T-cell (primary cell): Measurements from ENCODE around the gene KRT35. TPM values are rescaled to one million over a fixed set of nuclear protein-coding genes. Genes with fewer than 3 reads are reported as not detected.

ENCODE experiments used
- ATAC-seq, 4 experiments: fragments of 200-7000 bp in 3 of 4; fragments of 150-1000 bp in 1 of 4; cut with Tn5 transposase; replicated peaks in 1 of 4; 1 replicate in 3 of 4; 2 replicates in 1 of 4; pipeline ENCODE4 v1.10.0; 2021; ENCODE audit warnings: moderate library complexity in 3 of 4, mild to moderate bottlenecking in 2 of 4, moderate number of reproducible peaks in 1 of 4
- CTCF ChIA-PET, 2 donors: fragments of 300-600 bp; sonication (Branson Sonifier 250); formaldehyde crosslinking; loops; one replicate each; lab custom pipeline; 2022; ENCODE audit warnings: antibody characterized with exemption in 2 of 2; lab: Charles Lee
- POLR2A ChIA-PET, 2 donors: fragments of 300-600 bp; sonication (Branson Sonifier 250); formaldehyde crosslinking; loops; one replicate each; lab custom pipeline; 2022; ENCODE audit warnings: antibody characterized with exemption in 2 of 2; lab: Charles Lee
- DNase-seq, 35 experiments: peaks; one replicate each; pipeline versions ENCODE4 v3.0.0 to v3.0.0-alpha.2; 2013 to 2023
- H3K27ac ChIP-seq: one replicate; pipeline ENCODE4 v1.5.1; 2013; ENCODE audit warnings: low read length
- H3K27me3 ChIP-seq, 2 experiments: replicated peaks in 1 of 2; 1 replicate in 1 of 2; 2 replicates in 1 of 2; pipeline versions ENCODE4 v1.6.1 to v1.7.0; 2013; ENCODE audit warnings: low read length in 1 of 2, mixed read lengths in 1 of 2; ENCODE audit not compliant: control insufficient read depth in 2 of 2, insufficient read depth in 2 of 2; ENCODE audit errors: extremely low read depth in 1 of 2
- H3K36me3 ChIP-seq, 2 donors: 1 replicate in 1 of 2; 2 replicates in 1 of 2; pipeline versions ENCODE4 v1.6.1 to v1.7.0; 2013; ENCODE audit warnings: low read length in 1 of 2; ENCODE audit not compliant: control insufficient read depth in 2 of 2, insufficient read depth in 1 of 2; ENCODE audit errors: extremely low read depth in 1 of 2
- H3K4me1 ChIP-seq, 2 experiments: 1 replicate in 1 of 2; 2 replicates in 1 of 2; pipeline versions ENCODE4 v1.6.1 to v1.7.0; 2013; ENCODE audit warnings: low read length in 2 of 2, mixed read lengths in 1 of 2; ENCODE audit not compliant: insufficient read depth in 2 of 2, control insufficient read depth in 1 of 2; ENCODE audit errors: extremely low read depth in 1 of 2
- H3K4me3 ChIP-seq, 2 donors: 1 replicate in 1 of 2; 2 replicates in 1 of 2; pipeline versions ENCODE4 v1.5.1 to v1.7.0; 2013; ENCODE audit warnings: mild to moderate bottlenecking in 2 of 2, low read length in 1 of 2, moderate library complexity in 1 of 2; ENCODE audit not compliant: control insufficient read depth in 1 of 2; ENCODE audit errors: extremely low read depth in 1 of 2
- H3K9me3 ChIP-seq: 2 replicates; pipeline ENCODE4 v1.7.0; 2013
- H3K27ac Mint-ChIP-seq, 2 donors: one replicate each; pipeline ENCODE4 v1.8.0; 2020 to 2021; ENCODE audit warnings: mild to moderate bottlenecking in 2 of 2, mixed read lengths in 2 of 2
- H3K27me3 Mint-ChIP-seq, 2 donors: one replicate each; pipeline ENCODE4 v1.8.0; 2021 to 2022; ENCODE audit warnings: mixed read lengths in 2 of 2
- H3K36me3 Mint-ChIP-seq: one replicate; pipeline ENCODE4 v1.8.0; 2021; ENCODE audit warnings: mixed read lengths
- H3K4me1 Mint-ChIP-seq, 3 donors: one replicate each; pipeline ENCODE4 v1.8.0; 2020 to 2022; ENCODE audit warnings: mixed read lengths in 3 of 3, mild to moderate bottlenecking in 1 of 3
- H3K4me3 Mint-ChIP-seq, 3 donors: one replicate each; pipeline ENCODE4 v1.8.0; 2020 to 2022; ENCODE audit warnings: mild to moderate bottlenecking in 3 of 3, mixed read lengths in 3 of 3, moderate library complexity in 3 of 3
- H3K9me3 Mint-ChIP-seq, 3 donors: one replicate each; pipeline ENCODE4 v1.8.0; 2020 to 2022; ENCODE audit warnings: mixed read lengths in 3 of 3
- WGBS: methylation state at CpG from one replicate; pipeline ENCODE4 v1.1.5; 2013; ENCODE audit warnings: missing lambda C conversion rate; ENCODE audit not compliant: insufficient coverage; 5-methylcytosine and 5-hydroxymethylcytosine counted together
- total RNA-seq, 35 experiments: library from RNA in 6 of 35; stranded (reverse) in 6 of 35; fragments of 120-200 nt in 1 of 35; gene quantifications; one replicate each; pipeline versions ENCODE4 v1.2.1 to v1.2.4 and lab custom pipeline; 2013 to 2026

The KRT35 gene
- total RNA-seq, 5 donors from 2014 or later (not counting 1 experiment from before 2014, with no cell fraction given), result not detected

DNA sequence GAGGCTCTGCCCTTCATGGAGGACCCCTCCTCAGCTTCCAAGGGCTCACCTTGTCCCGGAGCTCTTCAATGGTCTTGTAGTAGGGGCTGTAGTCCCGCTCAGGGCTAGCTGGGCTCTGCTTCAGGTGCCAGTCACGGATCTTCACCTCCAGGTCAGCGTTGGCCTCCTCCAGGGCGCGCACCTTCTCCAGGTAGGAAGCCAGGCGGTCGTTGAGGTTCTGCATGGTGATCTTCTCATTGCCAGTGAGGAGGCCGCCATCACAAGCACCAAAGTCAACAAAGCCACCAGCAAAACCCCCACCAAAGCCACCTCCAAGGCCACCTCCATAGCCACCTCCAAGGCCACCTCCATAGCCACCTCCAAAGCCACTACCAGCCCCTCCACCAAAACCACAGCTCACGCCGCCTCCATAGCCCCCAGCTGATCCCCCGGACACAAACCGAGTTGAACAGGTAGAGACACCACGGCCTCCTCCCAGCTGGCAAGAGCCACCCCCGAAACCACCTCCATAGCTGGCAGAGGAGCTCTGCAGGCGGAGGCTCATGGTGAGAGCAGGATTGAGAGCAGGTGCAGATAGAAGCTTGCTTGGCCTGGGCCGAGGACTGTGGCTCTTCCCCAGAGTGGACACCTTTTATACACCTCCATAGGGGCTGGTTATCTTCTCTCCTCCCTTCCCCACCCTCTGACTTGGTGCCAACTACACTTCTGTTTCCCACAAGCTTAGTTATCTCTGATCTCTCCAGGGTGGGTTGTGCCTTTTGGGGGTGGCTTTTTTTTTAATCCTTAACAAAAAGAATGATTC lies 24.3 kb upstream of the KRT35 start, which contains the start of gene KRT13:
TSS of gene KRT13 (minus strand) at position 606 of the 802 bp plus-strand sequence. CDS start at position 544, 62 bp downstream.
- H3K4me1 Mint-ChIP-seq, result peaks cover 0 to 5% (median 0%) of the 10 kb centered on the region in 3 donors
- Histone ChIP-seq H3K4me1 (no peaks in the 10 kb centered on the region), H3K9me3 (no peaks in the 10 kb centered on the region), H3K27me3 (peaks cover 0 to 7% of the 10 kb centered on the region in 2 experiments), H3K36me3 (no peaks in the 10 kb centered on the region), H3K4me3 (no peak within 1 kb of the TSS), H3K27ac (no peak within 1 kb of the TSS)
- H3K27me3 Mint-ChIP-seq, result peaks cover 0 to 2% of the 10 kb centered on the region in 2 donors
- H3K4me3 Mint-ChIP-seq, result no peak within 1 kb of the TSS
- WGBS, result 91% methylated on average over 7 of the region's 17 CpGs
- ATAC-seq (no peak), DNase-seq (no peak)
- no peak within 1 kb of the TSS for H3K27ac Mint-ChIP-seq
- no peaks in the 10 kb centered on the region for H3K9me3 Mint-ChIP-seq
- ChIA-PET CTCF (interaction anchor here in 1 of 2 donors (0.8 kb wide), 1 partner anchor 188 kb away, joined by 3 read pairs; no protein-coding TSS in a partner anchor), POLR2A (interaction anchor here in 1 of 2 donors (0.7 kb wide), 1 partner anchor 276 kb away, joined by 3 read pairs; no protein-coding TSS in a partner anchor)
- no peaks in the 10 kb centered on the region for H3K36me3 Mint-ChIP-seq

DNA sequence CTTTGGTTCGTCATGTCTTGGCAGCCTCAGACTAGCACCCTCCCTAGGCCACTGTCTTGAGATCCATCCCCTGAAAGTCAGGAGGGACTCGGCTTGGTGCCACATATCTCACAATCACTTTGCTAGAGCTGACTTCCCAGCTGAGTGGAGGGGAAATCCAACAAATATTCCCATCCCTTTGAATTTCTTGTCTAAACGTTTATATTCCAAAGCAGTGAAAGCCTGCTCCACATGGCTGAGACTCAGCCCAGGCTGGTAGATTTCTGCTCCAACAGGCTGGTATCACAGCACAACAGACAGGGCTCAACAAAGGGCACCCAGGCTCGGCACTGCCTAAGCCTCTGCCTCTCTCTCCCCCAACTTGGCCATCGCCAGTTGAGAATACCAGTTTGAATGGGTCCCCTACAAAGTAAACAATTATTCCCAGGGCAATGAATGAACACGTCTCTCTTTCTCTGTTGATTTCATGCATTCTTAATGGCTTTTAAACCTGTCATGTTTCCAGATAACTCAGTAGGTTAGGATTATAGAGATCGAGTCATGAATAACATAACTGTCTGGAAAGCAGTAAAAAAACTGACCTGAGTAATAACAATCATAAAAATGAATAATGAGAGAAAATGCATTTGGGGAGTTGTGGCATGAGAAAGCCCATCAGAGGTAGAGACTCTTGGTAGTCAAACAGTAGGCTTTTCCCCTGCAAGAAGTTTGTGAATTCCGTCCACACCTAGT lies 23.5 kb upstream of the KRT35 start:
- no peaks in the 10 kb centered on the region for H3K9me3 Mint-ChIP-seq
- POLR2A ChIA-PET, result no interaction called here
- peaks cover 2 to 5% of the 10 kb centered on the region in 2 donors for H3K27me3 Mint-ChIP-seq
- 81% methylated on average over 4 of the region's 8 CpGs for WGBS
- Histone ChIP-seq H3K27ac (no peak overlapping the region), H3K4me3 (no peak overlapping the region), H3K9me3 (no peaks in the 10 kb centered on the region), H3K4me1 (no peaks in the 10 kb centered on the region), H3K27me3 (peaks cover 0 to 15% of the 10 kb centered on the region in 2 experiments), H3K36me3 (no peaks in the 10 kb centered on the region)
- DNase-seq (no peak), ATAC-seq (no peak)
- no peak overlapping the region for H3K4me3 Mint-ChIP-seq
- H3K36me3 Mint-ChIP-seq, result no peaks in the 10 kb centered on the region
- CTCF ChIA-PET, result no interaction called here
- peaks cover 0 to 10% (median 0%) of the 10 kb centered on the region in 3 donors for H3K4me1 Mint-ChIP-seq
- no peak overlapping the region for H3K27ac Mint-ChIP-seq

DNA sequence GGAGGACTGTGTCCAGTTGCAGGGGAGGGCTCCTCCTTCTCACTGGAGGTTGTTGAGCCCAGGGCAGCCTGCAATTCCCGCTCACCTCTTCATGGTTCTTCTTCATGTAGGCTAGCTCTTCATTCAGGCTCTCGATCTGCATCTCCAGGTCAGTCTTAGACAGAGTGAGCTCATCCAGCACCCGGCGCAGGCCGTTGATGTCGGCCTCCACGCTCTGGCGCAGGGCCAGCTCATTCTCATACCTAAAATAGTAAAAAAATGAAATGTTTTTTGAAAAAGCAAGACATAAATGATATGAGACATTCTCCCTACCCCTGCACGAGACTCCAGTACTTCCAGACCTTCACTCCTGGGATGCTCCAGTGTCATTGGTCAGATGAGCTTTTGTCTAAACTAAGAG lies 22.3 kb upstream of the KRT35 start:
- Histone ChIP-seq H3K4me3 (no peak overlapping the region), H3K4me1 (no peaks in the 10 kb centered on the region), H3K36me3 (no peaks in the 10 kb centered on the region), H3K27ac (no peak overlapping the region), H3K27me3 (peaks cover 0 to 17% of the 10 kb centered on the region in 2 experiments), H3K9me3 (no peaks in the 10 kb centered on the region)
- H3K4me3 Mint-ChIP-seq, result no peak overlapping the region
- peaks cover 0 to 18% (median 2%) of the 10 kb centered on the region in 3 donors for H3K4me1 Mint-ChIP-seq
- no peaks in the 10 kb centered on the region for H3K9me3 Mint-ChIP-seq
- ChIA-PET POLR2A (no interaction called here), CTCF (no interaction called here)
- H3K27me3 Mint-ChIP-seq, result peaks cover 2 to 8% of the 10 kb centered on the region in 2 donors
- no peaks in the 10 kb centered on the region for H3K36me3 Mint-ChIP-seq
- no peak overlapping the region for H3K27ac Mint-ChIP-seq
- WGBS, result 80% methylated on average over 2 of the region's 9 CpGs
- ATAC-seq (no peak), DNase-seq (no peak)

DNA sequence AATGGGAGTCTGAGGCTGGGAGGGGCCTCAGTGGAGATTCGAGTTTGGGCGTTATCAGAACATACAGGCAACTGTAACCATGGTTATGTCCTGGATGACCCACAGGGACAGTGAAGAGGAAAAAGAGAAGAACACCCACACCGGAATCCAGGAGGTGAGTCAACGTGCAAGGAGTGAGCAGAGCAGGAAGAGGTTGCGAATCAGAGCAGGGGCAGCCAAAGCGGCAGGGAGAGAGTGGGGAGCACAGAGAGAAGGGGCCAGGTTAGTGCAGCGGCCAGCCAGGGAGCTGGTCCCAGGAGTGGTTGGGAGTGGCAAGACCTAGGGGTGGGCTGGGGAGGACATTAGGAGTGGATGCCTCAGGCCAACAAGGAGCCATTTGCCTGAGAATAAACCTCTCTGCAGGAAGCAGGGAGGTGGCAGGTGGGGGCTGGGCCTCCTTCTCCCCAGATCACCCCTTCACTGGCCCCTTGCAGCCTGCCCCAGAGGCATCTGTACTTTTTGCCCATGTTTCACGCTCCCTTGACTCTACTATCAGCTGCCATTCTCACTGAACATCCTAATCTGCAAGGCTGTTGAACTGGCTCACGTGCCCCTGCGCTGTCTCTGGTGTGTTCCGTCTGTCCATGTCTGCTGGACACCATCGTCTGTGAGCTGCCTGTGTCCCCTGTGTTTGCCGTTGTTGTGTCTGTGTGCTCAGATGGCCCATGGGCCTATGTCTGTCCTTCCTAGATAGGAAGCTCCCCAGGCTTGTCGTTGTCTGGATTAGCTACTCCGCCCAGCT lies 19.4 kb upstream of the KRT35 start:
- 70% methylated on average over 15 of the region's 15 CpGs for WGBS
- H3K27ac ChIP-seq, result no peak overlapping the region
- ChIA-PET POLR2A (interaction anchor here in 1 of 2 donors (0.6 to 0.9 kb wide), 2 partner anchors 77 to 152 kb away, joined by 3 to 6 read pairs; no protein-coding TSS in a partner anchor), CTCF (no interaction called here)
- ATAC-seq (no peak), DNase-seq (no peak)
- peaks cover 0 to 11% of the 10 kb centered on the region in 2 experiments for H3K4me1 ChIP-seq
- H3K9me3 Mint-ChIP-seq, result no peaks in the 10 kb centered on the region
- no peak overlapping the region for H3K4me3 ChIP-seq
- peaks cover 2 to 8% of the 10 kb centered on the region in 2 donors for H3K27me3 Mint-ChIP-seq
- H3K4me3 Mint-ChIP-seq, result no peak overlapping the region
- H3K36me3 ChIP-seq, result no peaks in the 10 kb centered on the region
- peaks cover 0 to 18% of the 10 kb centered on the region in 2 experiments for H3K27me3 ChIP-seq
- H3K27ac Mint-ChIP-seq, result no peak overlapping the region
- H3K4me1 Mint-ChIP-seq, result peaks cover 7 to 31% (median 15%) of the 10 kb centered on the region in 3 donors
- H3K9me3 ChIP-seq, result no peaks in the 10 kb centered on the region
- H3K36me3 Mint-ChIP-seq, result no peaks in the 10 kb centered on the region

DNA sequence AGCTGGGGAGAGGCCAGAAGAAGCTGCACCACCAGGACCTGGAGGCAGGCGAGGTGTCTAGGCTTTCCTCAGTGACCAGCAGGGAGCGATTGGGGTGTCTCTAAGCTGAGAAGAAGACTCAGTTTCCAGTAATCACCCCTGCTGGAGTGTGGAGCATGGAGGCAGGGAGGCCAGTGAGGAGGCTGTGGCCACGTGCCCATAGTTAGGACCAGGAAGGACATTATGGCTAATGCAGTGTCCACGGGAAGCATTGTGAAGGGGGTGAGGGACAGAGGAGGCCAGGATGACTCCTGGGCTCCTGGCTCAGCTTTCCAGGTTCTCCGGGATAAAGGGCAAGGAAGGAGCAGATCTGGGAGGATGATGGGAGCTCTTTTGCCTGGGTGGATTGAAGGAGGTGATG lies 18.8 kb upstream of the KRT35 start:
- no peaks in the 10 kb centered on the region for H3K36me3 ChIP-seq

More for the DNA sequence above, 18.8 kb upstream of the KRT35 start:
- H3K27ac ChIP-seq, result no peak overlapping the region
- no peak for ATAC-seq
- no peaks in the 10 kb centered on the region for H3K9me3 ChIP-seq
- POLR2A ChIA-PET, result interaction anchor here in 1 of 2 donors (0.6 kb wide), 1 partner anchor 78 kb away, joined by 3 read pairs; no protein-coding TSS in a partner anchor
- H3K4me1 Mint-ChIP-seq, result peaks cover 7 to 31% (median 15%) of the 10 kb centered on the region in 3 donors
- no peak overlapping the region for H3K27ac Mint-ChIP-seq
- WGBS, result 77% methylated on average over 5 of the region's 5 CpGs
- DNase-seq, result no peak
- no peaks in the 10 kb centered on the region for H3K9me3 Mint-ChIP-seq
- no peak overlapping the region for H3K4me3 Mint-ChIP-seq
- no peaks in the 10 kb centered on the region for H3K36me3 Mint-ChIP-seq
- H3K4me1 ChIP-seq, result peaks cover 0 to 11% of the 10 kb centered on the region in 2 experiments
- peaks cover 2 to 8% of the 10 kb centered on the region in 2 donors for H3K27me3 Mint-ChIP-seq
- H3K4me3 ChIP-seq, result no peak overlapping the region
- CTCF ChIA-PET, result no interaction called here
- peaks cover 0 to 15% of the 10 kb centered on the region in 2 experiments for H3K27me3 ChIP-seq
